Kidney (tissue), 14 donors: Measurements from ENCODE around the gene RELA. TPM values are rescaled to one million over a fixed set of nuclear protein-coding genes. Genes with fewer than 3 reads are reported as not detected.

ENCODE experiments used
- DNase-seq, 5 donors: peaks; one replicate each; pipeline ENCODE4 v3.0.0-alpha.2; 2013 to 2020
- FAIRE-seq: peaks from 2 replicates; lab custom pipeline; 2012; peaks lifted over from hg19 to GRCh38; lab: Jason Lieb, UNC
- H3K27ac ChIP-seq, 2 donors: one replicate each; pipeline ENCODE4 v1.7.0; 2013; ENCODE audit warnings: low read depth in 2 of 2, low read length in 2 of 2, inconsistent platforms in 1 of 2
- H3K27me3 ChIP-seq: one replicate; pipeline ENCODE4 v1.7.1; 2013; ENCODE audit warnings: low read length, inconsistent platforms; ENCODE audit not compliant: control insufficient read depth, insufficient read depth
- H3K36me3 ChIP-seq, 3 donors: one replicate each; pipeline versions ENCODE4 v1.7.0 to v1.7.1; 2013; ENCODE audit warnings: low read length in 3 of 3, control low read depth in 1 of 3, inconsistent platforms in 1 of 3; ENCODE audit not compliant: insufficient read depth in 3 of 3, control insufficient read depth in 2 of 3
- H3K4me1 ChIP-seq, 3 donors: one replicate each; pipeline versions ENCODE4 v1.7.0 to v1.7.1; 2013; ENCODE audit warnings: low read length in 3 of 3, inconsistent platforms in 1 of 3, low read depth in 1 of 3; ENCODE audit not compliant: control insufficient read depth in 2 of 3, insufficient read depth in 2 of 3
- H3K4me3 ChIP-seq, 3 donors: one replicate each; pipeline versions ENCODE4 v1.7.0 to v1.8.1; 2013; ENCODE audit warnings: low read length in 3 of 3, control low read depth in 1 of 3, inconsistent platforms in 1 of 3
- H3K9ac ChIP-seq, 3 donors: one replicate each; pipeline versions ENCODE4 v1.7.0 to v1.7.1; 2013; ENCODE audit warnings: low read length in 3 of 3, control low read depth in 1 of 3, inconsistent platforms in 1 of 3
- H3K9me3 ChIP-seq, 3 donors: one replicate each; pipeline versions ENCODE4 v1.7.0 to v1.7.1; 2013; ENCODE audit warnings: low read length in 3 of 3, control low read depth in 1 of 3, inconsistent platforms in 1 of 3; ENCODE audit not compliant: control insufficient read depth in 2 of 3, insufficient read depth in 1 of 3
- intact Hi-C: fragments of 100-400 bp; cut with DNase I; formaldehyde crosslinking; loops from one replicate; pipeline ENCODE4 v1.11.1; 2022
- polyA plus RNA-seq: library from polyadenylated mRNA; stranded (reverse); fragments of 350-450 nt; fragmentation: Illumina TruSeq; extraction: RNeasy Lipid Tissue Mini Kit (QIAGEN cat#74804); gene quantifications from one replicate; pipeline ENCODE4 v1.2.3, GENCODE V29; 2014; ENCODE audit warnings: low read depth, low replicate concordance; ENCODE audit not compliant: insufficient read depth
- total RNA-seq: library from RNA; stranded (reverse); fragmentation: NEBNext Ultra II Directional; extraction: Animal tissue kit (Norgen Biotek cat#: 25700); gene quantifications from one replicate; pipeline ENCODE4 v1.2.1, GENCODE V29; 2021
- TF ChIP-seq, protein P1 (sequence below): IDR thresholded peaks from 3 replicates; pipeline ENCODE4 v1.5.1; 2012; ENCODE audit warnings: mild to moderate bottlenecking, moderate library complexity, borderline replicate concordance; ENCODE audit not compliant: insufficient read depth; ENCODE audit errors: extremely low read depth
- donor health status: control.
- donor health status: control.
- donor health status: control.
- donor health status: control.
- donor health status: control.
- donor health status: DM: yes; HTN: yes; CAD: no.
- donor health status: Normal renal cell carcinoma (clear cell type).

Gene RELA
- total and polyA plus RNA-seq, 2 donors from 2014 or later: 34.8 to 81.6 TPM

DNA sequence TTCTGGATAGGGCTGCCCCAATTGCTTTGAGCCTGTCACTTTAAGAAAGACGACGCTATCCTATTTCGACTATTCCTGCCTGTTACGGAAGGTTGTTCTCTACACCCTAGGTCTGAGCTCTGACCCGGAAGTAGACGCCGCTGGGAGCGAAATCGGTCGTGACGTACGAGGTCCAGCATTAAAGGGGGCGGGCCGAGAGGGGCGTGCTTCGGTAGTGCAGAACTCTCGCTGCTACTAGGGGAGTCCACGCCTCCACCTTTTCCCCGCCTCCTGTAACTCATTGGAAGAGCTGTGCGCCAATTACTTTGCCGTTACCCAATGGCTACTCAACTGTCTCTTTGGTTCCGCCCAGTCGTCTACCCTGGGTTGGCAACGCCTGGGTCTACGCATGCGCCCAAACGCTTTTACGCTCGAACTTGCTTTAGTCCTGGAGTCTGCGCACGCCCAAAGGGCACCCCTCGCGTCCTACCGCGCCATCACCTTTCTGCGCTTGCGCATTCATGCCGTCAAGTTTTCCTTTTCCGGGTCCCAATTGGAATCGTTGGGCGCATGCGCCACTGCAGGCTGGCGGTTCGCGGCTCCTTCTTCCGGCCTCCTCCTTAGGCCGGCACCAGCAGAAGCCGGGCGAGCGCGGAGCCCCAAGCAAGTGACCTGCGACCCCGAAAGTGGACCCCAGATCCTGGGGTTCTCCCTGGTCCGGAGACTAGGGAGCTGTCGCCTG is 47.3 kb downstream of the RELA start, which contains the start of gene PCNX3:
PCNX3 (plus strand) TSS at position 548 of the 721 bp plus-strand sequence. CDS start 536 bp downstream, outside the sequence.
- H3K36me3 ChIP-seq: peaks cover 2 to 12% (median 5%) of the 10 kb centered on the region in 3 donors
- peak within 1 kb of the TSS; percentile 79 to 91 for H3K27ac ChIP-seq
- no peaks in the 10 kb centered on the region for H3K27me3 ChIP-seq
- DNase-seq (peak; percentile 100), FAIRE-seq (peak; percentile 99)
- TF ChIP-seq, protein P1, sequence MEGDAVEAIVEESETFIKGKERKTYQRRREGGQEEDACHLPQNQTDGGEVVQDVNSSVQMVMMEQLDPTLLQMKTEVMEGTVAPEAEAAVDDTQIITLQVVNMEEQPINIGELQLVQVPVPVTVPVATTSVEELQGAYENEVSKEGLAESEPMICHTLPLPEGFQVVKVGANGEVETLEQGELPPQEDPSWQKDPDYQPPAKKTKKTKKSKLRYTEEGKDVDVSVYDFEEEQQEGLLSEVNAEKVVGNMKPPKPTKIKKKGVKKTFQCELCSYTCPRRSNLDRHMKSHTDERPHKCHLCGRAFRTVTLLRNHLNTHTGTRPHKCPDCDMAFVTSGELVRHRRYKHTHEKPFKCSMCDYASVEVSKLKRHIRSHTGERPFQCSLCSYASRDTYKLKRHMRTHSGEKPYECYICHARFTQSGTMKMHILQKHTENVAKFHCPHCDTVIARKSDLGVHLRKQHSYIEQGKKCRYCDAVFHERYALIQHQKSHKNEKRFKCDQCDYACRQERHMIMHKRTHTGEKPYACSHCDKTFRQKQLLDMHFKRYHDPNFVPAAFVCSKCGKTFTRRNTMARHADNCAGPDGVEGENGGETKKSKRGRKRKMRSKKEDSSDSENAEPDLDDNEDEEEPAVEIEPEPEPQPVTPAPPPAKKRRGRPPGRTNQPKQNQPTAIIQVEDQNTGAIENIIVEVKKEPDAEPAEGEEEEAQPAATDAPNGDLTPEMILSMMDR: peak; percentile 30
- no peaks in the 10 kb centered on the region for H3K9me3 ChIP-seq
- peak within 1 kb of the TSS; percentile 66 to 87 (median 80) for H3K9ac ChIP-seq
- intact Hi-C loops: no loop called here
- H3K4me1 ChIP-seq: peaks cover 0 to 39% (median 0%) of the 10 kb centered on the region in 3 donors
- peak within 1 kb of the TSS; percentile 79 to 93 (median 92) for H3K4me3 ChIP-seq

DNA sequence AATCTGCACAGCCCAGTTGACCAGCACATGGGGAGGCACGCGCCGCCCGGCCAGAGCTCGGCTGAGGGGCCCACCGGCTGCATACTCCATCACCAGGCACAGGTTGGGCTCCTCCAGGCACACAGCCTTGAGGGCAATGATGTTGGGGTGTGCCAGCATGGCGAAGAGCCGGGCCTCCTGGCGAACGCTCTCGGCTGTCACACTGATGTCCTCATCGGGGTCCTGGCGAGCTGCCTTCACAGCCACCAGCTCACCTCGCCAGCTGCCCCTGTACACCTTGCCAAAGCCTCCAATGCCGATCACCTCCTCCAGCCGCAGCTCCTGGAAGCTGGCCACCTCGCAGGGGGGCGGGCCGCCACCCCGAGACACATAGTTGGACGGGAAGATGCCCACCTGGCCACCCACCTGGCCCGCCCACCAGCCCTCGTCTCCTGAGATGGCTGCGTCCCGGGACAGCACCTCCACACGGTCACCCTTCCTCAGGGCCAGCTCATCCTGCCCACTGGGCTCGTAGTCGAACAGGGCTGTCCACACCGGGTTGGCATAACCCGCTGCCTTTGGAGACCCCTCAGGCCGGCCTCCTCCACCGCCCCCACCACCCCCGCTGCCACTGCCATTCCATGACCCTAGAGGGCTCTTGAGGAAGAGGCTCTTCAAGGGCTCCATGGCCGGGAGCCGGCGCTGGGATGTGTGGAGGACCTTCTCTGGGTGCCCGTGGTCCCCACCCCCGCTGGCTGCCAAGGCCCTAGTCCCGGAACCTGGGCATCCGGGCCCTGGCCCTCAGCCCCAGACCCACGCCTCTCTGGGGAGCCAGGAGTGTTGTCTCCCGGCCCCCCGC is 49.4 kb downstream of the RELA start:
- DNase-seq (peak in 1 of 5 donors; percentile 91), FAIRE-seq (no peak)
- peak overlapping the region; percentile 16 to 79 (median 49) for H3K4me3 ChIP-seq
- H3K36me3 ChIP-seq: peaks cover 0 to 11% (median 4%) of the 10 kb centered on the region in 3 donors
- H3K9ac ChIP-seq: peak overlapping the region in 2 of 3 donors; percentile 71 to 80
- TF ChIP-seq, protein P1: no peak
- peak overlapping the region; percentile 82 to 91 for H3K27ac ChIP-seq
- intact Hi-C loops: no loop called here
- H3K9me3 ChIP-seq: no peaks in the 10 kb centered on the region
- peaks cover 0 to 47% (median 0%) of the 10 kb centered on the region in 3 donors for H3K4me1 ChIP-seq
- no peaks in the 10 kb centered on the region for H3K27me3 ChIP-seq

DNA sequence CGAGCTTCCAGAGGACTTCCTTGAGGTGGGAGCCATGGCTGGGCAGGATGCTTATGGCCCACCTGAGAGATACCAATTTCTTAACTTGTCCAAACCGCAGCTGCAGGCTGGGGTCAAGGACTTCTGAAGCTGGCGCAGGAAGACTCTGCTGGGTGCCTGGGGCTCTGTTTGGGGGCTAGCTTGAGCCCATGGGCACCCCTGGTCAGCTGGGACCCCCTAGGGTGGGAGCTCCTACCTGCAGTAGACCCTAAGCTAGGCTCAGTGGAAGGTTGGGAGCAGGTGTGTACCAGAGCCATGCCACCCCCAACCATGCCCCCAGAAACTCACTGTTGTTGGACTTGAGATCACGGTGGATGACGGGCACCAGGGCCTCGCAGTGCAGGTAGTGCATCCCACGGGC is 50.0 kb downstream of the RELA start:
- TF ChIP-seq, protein P1: no peak
- intact Hi-C loops: no loop called here
- Histone ChIP-seq H3K27me3 (no peaks in the 10 kb centered on the region), H3K4me3 (peak overlapping the region; percentile 20 to 79 (median 49)), H3K4me1 (peaks cover 0 to 50% (median 0%) of the 10 kb centered on the region in 3 donors), H3K27ac (peak overlapping the region; percentile 76 to 82), H3K9ac (peak overlapping the region in 2 of 3 donors; percentile 43 to 80), H3K36me3 (peaks cover 0 to 10% (median 6%) of the 10 kb centered on the region in 3 donors), H3K9me3 (no peaks in the 10 kb centered on the region)
- DNase-seq: no peak
- FAIRE-seq: no peak
